Measurements from ENCODE around the gene STK4. TPM values are rescaled to one million over a fixed set of nuclear protein-coding genes. Genes with fewer than 3 reads are reported as not detected.

STK4 gene
- total RNA-seq, 1 donor from 2014 or later, result 8.9 TPM

GRCh38 chr20:44948513-44948912, 17.8 kb upstream of the STK4 start:
- intact Hi-C loops (cut with DNase I), result no loop called here
- no peak for DNase-seq
- ATAC-seq (ENCODE audit: poor library complexity), result no peak

- intact Hi-C loops (cut with DNase I), result no loop called here
- no peak for ATAC-seq (ENCODE audit: poor library complexity)
- DNase-seq, result no peak
These were observed 15.9 kb upstream of the STK4 start for GRCh38 chr20:44950368-44950767.

GRCh38 chr20:44952731-44953130, 13.6 kb upstream of the STK4 start:
- no peak for ATAC-seq (ENCODE audit: poor library complexity)
- no peak for DNase-seq
- intact Hi-C loops (cut with DNase I), result no loop called here

- DNase-seq, result no peak
- ATAC-seq (ENCODE audit: poor library complexity), result no peak
- intact Hi-C loops (cut with DNase I), result no loop called here
These were observed 12.1 kb upstream of the STK4 start for GRCh38 chr20:44954211-44954610.

- no peak for ATAC-seq (ENCODE audit: poor library complexity)
- intact Hi-C loops (cut with DNase I), result no loop called here
- no peak for DNase-seq
These were observed 11.0 kb upstream of the STK4 start for GRCh38 chr20:44955270-44955669.

- DNase-seq (no peak), ATAC-seq (ENCODE audit: poor library complexity) (no peak)
- intact Hi-C loops (cut with DNase I), result no loop called here
These were observed 9.9 kb upstream of the STK4 start for GRCh38 chr20:44956410-44956809.

GRCh38 chr20:44958276-44958675, 8.0 kb upstream of the STK4 start:
- ATAC-seq (ENCODE audit: poor library complexity) (no peak), DNase-seq (no peak)
- intact Hi-C loops (cut with DNase I), result no loop called here

GRCh38 chr20:44959082-44959637, 7.2 kb upstream of the STK4 start:
- ATAC-seq (ENCODE audit: poor library complexity) (no peak), DNase-seq (no peak)
- intact Hi-C loops (cut with DNase I), result no loop called here

GRCh38 chr20:44959638-44960102, 6.6 kb upstream of the STK4 start:
- peak; percentile 50 for ATAC-seq (ENCODE audit: poor library complexity)
- intact Hi-C loops (cut with DNase I), result no loop called here
- DNase-seq, result no peak

GRCh38 chr20:44960103-44960852, 6.0 kb upstream of the STK4 start, which contains the start of gene TOMM34:
TOMM34 (minus strand) TSS chr20:44960397; CDS start chr20:44960333, 64 bp downstream.
- intact Hi-C loops (cut with DNase I), result no loop called here
- peak; percentile 99 for ATAC-seq (ENCODE audit: poor library complexity)

GRCh38 chr20:44961011-44961869, 5.1 kb upstream of the STK4 start:
- intact Hi-C loops (cut with DNase I), result no loop called here
- no peak for ATAC-seq (ENCODE audit: poor library complexity)

More at GRCh38 chr20:44960103-44960852, 6.0 kb upstream of the STK4 start, which contains the start of gene TOMM34:
- DNase-seq, result peak; percentile 98

GRCh38 chr20:44961870-44962267, 4.4 kb upstream of the STK4 start:
- no peak for ATAC-seq (ENCODE audit: poor library complexity)
- DNase-seq, result no peak
- intact Hi-C loops (cut with DNase I), result no loop called here

More at GRCh38 chr20:44961011-44961869, 5.1 kb upstream of the STK4 start:
- no peak for DNase-seq

- DNase-seq (no peak), ATAC-seq (ENCODE audit: poor library complexity) (no peak)
- intact Hi-C loops (cut with DNase I), result no loop called here
These were observed 3.8 kb upstream of the STK4 start for GRCh38 chr20:44962483-44962882.

- no peak for ATAC-seq (ENCODE audit: poor library complexity)
- no peak for DNase-seq
- intact Hi-C loops (cut with DNase I), result no loop called here
These were observed 2.7 kb upstream of the STK4 start for GRCh38 chr20:44963325-44964215.

GRCh38 chr20:44965651-44966029, 672 bp upstream of the STK4 start:
- no peak for DNase-seq
- intact Hi-C loops (cut with DNase I), result no loop called here
- ATAC-seq (ENCODE audit: poor library complexity), result no peak

- peak; percentile 33 for ATAC-seq (ENCODE audit: poor library complexity)
- intact Hi-C loops (cut with DNase I), result no loop called here
These were observed 995 bp downstream of the STK4 start for GRCh38 chr20:44967207-44967807.

GRCh38 chr20:44969300-44969894, 3.1 kb downstream of the STK4 start:
- ATAC-seq (ENCODE audit: poor library complexity) (no peak), DNase-seq (no peak)
- intact Hi-C loops (cut with DNase I), result no loop called here

More at GRCh38 chr20:44967207-44967807, 995 bp downstream of the STK4 start:
- DNase-seq, result no peak

Measured in Right ventricle myocardium superior (tissue), 1 donor.